HepG2 (cell line): ENCODE measurements around the gene HNRNPH2.

Experiments used
- FOXJ3 ChIP-seq: sonication (generic); formaldehyde crosslinking; IDR thresholded peaks from 2 replicates; pipeline ENCODE4 v1.4.0; 2020; ENCODE audit warnings: missing genetic modification reagents, mild to moderate bottlenecking, borderline replicate concordance
- HMG20B ChIP-seq: conservative IDR thresholded peaks from 2 replicates; pipeline ENCODE4 v1.6.1; 2016; ENCODE audit warnings: missing genetic modification reagents, missing compliant biosample characterization
- STAT6 ChIP-seq: sonication (generic); formaldehyde crosslinking; IDR thresholded peaks from 2 replicates; pipeline ENCODE4 v1.4.0; 2020; ENCODE audit warnings: missing genetic modification reagents, mild to moderate bottlenecking, borderline replicate concordance
- TFDP1 ChIP-seq: IDR thresholded peaks from 2 replicates; pipeline ENCODE4 v1.6.1; 2016; ENCODE audit warnings: missing compliant biosample characterization, missing genetic modification reagents, borderline replicate concordance
- XRCC5 ChIP-seq: fragments of 200-400 bp; formaldehyde crosslinking; optimal IDR thresholded peaks from 2 replicates; pipeline ENCODE3; 2017; ENCODE audit warnings: mild to moderate bottlenecking, low read length
- ZNF124 ChIP-seq: sonication (generic); formaldehyde crosslinking; IDR thresholded peaks from 2 replicates; pipeline ENCODE4 v1.4.0; 2020; ENCODE audit warnings: missing genetic modification reagents
- ZNF879 ChIP-seq: sonication (generic); formaldehyde crosslinking; IDR thresholded peaks from 2 replicates; pipeline ENCODE4 v1.8.1; 2023; ENCODE audit warnings: missing genetic modification reagents

GRCh38 chrX:101407167-101407747, 765 bp upstream of the HNRNPH2 start:
- TF ChIP-seq XRCC5 (no peak), STAT6 (CRISPR knock-in tag) (no peak), ZNF879 (no peak), ZNF124 (no peak), FOXJ3 (CRISPR knock-in tag) (no peak), TFDP1 (CRISPR knock-in tag) (no peak), HMG20B (CRISPR knock-in tag) (no peak)
